ENCODE results near the gene AP1S1. TPM values are rescaled to one million over a fixed set of nuclear protein-coding genes. Genes with fewer than 3 reads are reported as not detected.

Gene AP1S1
- total RNA-seq, 1 donor from 2014 or later = 63.4 TPM

GRCh38 chr7:101140746-101141382, 13.4 kb upstream of the AP1S1 start:
- Mint-ChIP-seq H3K27me3 (ENCODE audit: low read depth) (peaks cover 2% of the 10 kb centered on the region), H3K9me3 (no peaks in the 10 kb centered on the region), H3K4me3 (no peak overlapping the region), H3K27ac (no peak overlapping the region), H3K4me1 (peaks cover 13% of the 10 kb centered on the region), H3K36me3 (no peaks in the 10 kb centered on the region)
- TF ChIP-seq, protein P1, sequence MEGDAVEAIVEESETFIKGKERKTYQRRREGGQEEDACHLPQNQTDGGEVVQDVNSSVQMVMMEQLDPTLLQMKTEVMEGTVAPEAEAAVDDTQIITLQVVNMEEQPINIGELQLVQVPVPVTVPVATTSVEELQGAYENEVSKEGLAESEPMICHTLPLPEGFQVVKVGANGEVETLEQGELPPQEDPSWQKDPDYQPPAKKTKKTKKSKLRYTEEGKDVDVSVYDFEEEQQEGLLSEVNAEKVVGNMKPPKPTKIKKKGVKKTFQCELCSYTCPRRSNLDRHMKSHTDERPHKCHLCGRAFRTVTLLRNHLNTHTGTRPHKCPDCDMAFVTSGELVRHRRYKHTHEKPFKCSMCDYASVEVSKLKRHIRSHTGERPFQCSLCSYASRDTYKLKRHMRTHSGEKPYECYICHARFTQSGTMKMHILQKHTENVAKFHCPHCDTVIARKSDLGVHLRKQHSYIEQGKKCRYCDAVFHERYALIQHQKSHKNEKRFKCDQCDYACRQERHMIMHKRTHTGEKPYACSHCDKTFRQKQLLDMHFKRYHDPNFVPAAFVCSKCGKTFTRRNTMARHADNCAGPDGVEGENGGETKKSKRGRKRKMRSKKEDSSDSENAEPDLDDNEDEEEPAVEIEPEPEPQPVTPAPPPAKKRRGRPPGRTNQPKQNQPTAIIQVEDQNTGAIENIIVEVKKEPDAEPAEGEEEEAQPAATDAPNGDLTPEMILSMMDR (IDR thresholded peaks at IDR 0.05; ENCODE audit: unreplicated experiment) = no peak
- no peak for DNase-seq (ENCODE audit: low spot score in 2 of 2, unreplicated experiment in 2 of 2)

GRCh38 chr7:101151908-101152651, 2.2 kb upstream of the AP1S1 start:
- H3K4me1 Mint-ChIP-seq = peaks cover 14% of the 10 kb centered on the region
- H3K4me3 Mint-ChIP-seq = no peak overlapping the region

DNA sequence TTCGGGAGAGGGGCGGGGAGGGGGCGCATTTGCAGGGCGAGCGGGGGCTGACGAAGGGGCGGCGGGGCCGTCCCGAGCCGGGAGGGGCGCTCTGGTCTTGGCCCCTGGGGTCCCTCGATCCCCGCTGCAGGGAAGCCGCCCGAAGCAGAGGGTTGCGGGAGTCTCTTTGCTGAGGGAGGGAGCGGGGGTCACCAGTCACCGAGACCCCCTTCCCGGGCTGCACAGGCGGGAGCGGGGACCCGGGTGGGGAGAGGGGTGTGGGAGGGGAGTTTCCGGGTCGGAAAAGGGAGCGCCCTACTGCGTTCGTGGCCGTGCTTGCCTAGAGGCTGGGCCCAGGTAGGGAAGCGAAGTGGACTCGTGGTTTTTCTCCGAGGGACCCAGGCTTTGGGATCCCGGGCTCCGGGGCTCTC, 422 bp downstream of the AP1S1 start:
- Mint-ChIP-seq H3K4me3 (peak overlapping the region; percentile 80), H3K4me1 (peaks cover 14% of the 10 kb centered on the region), H3K9me3 (no peaks in the 10 kb centered on the region), H3K36me3 (peaks cover 19% of the 10 kb centered on the region), H3K27ac (no peak overlapping the region), H3K27me3 (ENCODE audit: low read depth) (peaks cover 2% of the 10 kb centered on the region)
- DNase-seq (ENCODE audit: low spot score in 2 of 2, unreplicated experiment in 2 of 2) = no peak
- TF ChIP-seq, protein P1 (IDR thresholded peaks at IDR 0.05; ENCODE audit: unreplicated experiment) = no peak

More at GRCh38 chr7:101151908-101152651, 2.2 kb upstream of the AP1S1 start:
- no peak overlapping the region for H3K27ac Mint-ChIP-seq
- H3K27me3 Mint-ChIP-seq (ENCODE audit: low read depth) = peaks cover 7% of the 10 kb centered on the region
- TF ChIP-seq, protein P1 (IDR thresholded peaks at IDR 0.05; ENCODE audit: unreplicated experiment) = no peak
- H3K9me3 Mint-ChIP-seq = no peaks in the 10 kb centered on the region
- DNase-seq (ENCODE audit: low spot score in 2 of 2, unreplicated experiment in 2 of 2) = no peak
- peaks cover 5% of the 10 kb centered on the region for H3K36me3 Mint-ChIP-seq

DNA sequence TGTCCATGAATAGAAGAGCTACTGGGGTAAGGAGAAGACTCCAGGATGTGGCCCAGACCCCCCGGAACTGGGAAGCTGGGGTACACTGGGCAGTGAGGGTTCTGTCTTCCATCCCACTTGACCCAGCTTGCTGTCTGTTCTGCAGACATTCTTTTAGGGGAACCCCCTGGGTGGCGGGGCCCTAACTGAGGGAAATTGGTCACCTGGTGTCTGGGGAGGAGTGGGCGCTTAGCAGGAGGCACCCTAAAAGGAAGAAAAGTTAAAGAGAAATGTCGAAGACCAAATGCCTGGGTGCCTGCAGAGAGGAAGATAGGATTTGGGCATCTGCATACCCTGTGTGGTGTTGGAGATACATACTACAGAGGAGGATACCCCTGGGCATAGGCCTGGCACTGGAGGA, 1.0 kb downstream of the AP1S1 start:
- peaks cover 14% of the 10 kb centered on the region for H3K4me1 Mint-ChIP-seq
- DNase-seq (ENCODE audit: low spot score in 2 of 2, unreplicated experiment in 2 of 2) = no peak
- H3K27ac Mint-ChIP-seq = peak overlapping the region; percentile 71
- H3K9me3 Mint-ChIP-seq = no peaks in the 10 kb centered on the region
- H3K4me3 Mint-ChIP-seq = peak overlapping the region; percentile 80
- peaks cover 2% of the 10 kb centered on the region for H3K27me3 Mint-ChIP-seq (ENCODE audit: low read depth)
- TF ChIP-seq, protein P1 (IDR thresholded peaks at IDR 0.05; ENCODE audit: unreplicated experiment) = no peak
- peaks cover 19% of the 10 kb centered on the region for H3K36me3 Mint-ChIP-seq

DNA sequence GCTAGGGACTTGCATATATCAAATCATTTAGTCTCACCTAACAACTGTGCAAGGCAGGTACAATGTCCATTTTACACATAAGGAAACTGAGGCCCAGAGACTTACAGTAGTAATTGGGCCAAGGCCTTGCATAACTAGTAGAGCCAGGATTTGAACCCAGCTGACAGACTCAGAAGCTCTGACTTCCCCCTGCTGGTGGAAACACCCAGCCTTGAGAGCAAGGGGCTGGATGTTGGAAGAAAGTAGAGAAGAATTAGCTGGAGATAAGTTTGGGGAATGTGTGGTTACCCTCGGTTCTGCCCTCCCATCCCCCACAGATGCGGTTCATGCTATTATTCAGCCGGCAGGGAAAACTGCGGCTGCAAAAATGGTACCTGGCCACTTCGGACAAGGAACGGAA, 2.0 kb downstream of the AP1S1 start:
- peaks cover 2% of the 10 kb centered on the region for H3K27me3 Mint-ChIP-seq (ENCODE audit: low read depth)
- no peak for DNase-seq (ENCODE audit: low spot score in 2 of 2, unreplicated experiment in 2 of 2)
- TF ChIP-seq, protein P1 (IDR thresholded peaks at IDR 0.05; ENCODE audit: unreplicated experiment) = no peak
- no peaks in the 10 kb centered on the region for H3K9me3 Mint-ChIP-seq
- H3K4me3 Mint-ChIP-seq = peak overlapping the region; percentile 16
- H3K36me3 Mint-ChIP-seq = peaks cover 22% of the 10 kb centered on the region
- no peak overlapping the region for H3K27ac Mint-ChIP-seq
- H3K4me1 Mint-ChIP-seq = peaks cover 16% of the 10 kb centered on the region

All from mesothelial cell of epicardium (in vitro differentiated cells).